HFF-Myc (cell line): Measurements from ENCODE around the gene C16orf95.

ENCODE experiments used
- DNase-seq: peaks from one replicate; pipeline ENCODE4 v3.0.0-alpha.2; 2011; ENCODE audit warnings: low read depth; ENCODE audit errors: extremely low read depth
- H3K4me3 ChIP-seq: replicated peaks from 2 replicates; pipeline ENCODE4 v1.5.1; 2011; ENCODE audit warnings: low read depth, mild to moderate bottlenecking, control low read depth, low read length
- CTCF ChIP-seq: IDR thresholded peaks from 2 replicates; pipeline ENCODE4 v1.5.1; 2012; ENCODE audit warnings: mild to moderate bottlenecking, low read depth, low read length, control low read depth; ENCODE audit errors: missing control alignments

The C16orf95 gene

DNA sequence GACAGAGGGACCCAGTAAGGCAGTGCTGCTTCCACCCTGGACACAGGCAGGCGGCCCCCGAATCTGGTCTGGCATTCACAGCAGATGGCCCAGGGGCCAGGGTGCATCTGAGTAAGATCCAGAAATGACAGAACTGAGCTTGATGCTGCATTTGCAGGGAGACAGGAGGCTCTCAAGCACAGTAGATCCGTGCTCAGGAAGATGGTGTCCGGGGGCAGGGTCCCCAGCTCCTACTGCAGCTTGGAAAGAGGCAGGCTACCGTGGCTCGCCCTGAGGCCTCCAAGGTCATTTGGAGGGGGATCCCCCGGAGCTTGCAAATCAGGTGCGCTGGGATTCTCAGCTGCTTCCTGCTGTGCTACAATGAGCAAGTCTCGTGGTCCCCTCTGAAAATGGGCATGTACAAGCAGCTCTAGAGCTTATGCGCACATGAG, 2.2 kb downstream of the C16orf95 start:
- no peak for DNase-seq
- no peak for TF ChIP-seq CTCF

DNA sequence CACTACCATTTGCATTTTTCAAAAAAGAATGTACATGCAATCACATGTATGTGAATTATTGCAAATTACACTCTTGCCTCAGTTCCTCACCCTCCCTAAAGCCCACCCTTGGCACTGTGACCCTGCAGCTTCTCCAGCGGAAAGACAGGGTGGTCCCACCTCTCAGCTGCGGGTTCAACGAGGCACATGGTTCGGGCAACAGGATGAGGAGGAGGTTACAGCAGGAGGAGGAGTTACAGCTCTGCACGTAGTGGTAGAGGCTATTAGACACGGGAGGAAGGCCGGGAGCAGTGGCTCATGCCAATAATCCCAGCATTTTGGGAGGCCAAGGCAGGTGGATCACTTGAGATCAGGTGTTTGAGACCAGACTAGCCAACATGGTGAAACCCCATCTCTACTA, 5.2 kb downstream of the C16orf95 start:
- no peak for DNase-seq
- no peak for TF ChIP-seq CTCF
- H3K4me3 ChIP-seq = no peak overlapping the region

More for the DNA sequence above, 2.2 kb downstream of the C16orf95 start:
- no peak overlapping the region for H3K4me3 ChIP-seq

DNA sequence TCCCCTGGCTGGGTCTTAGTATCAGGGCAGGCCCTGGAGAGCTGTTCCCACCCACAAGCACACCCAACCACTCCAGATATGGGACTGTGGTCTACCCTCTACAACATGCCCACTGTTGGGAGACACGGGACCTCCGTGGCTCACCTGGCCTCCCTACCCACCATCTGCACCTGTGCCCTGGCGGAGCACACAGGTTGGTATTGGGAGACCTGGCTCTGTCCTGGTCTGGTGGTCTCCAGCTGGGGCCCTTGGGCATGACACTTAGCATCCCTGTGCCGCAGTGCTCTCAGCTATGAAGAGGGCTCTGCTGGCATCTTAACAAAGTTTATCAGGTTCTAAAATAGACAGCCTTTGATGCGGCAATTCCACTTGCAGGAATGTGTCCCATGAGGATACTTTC, 5.8 kb downstream of the C16orf95 start:
- H3K4me3 ChIP-seq = no peak overlapping the region
- no peak for DNase-seq
- TF ChIP-seq CTCF = no peak

DNA sequence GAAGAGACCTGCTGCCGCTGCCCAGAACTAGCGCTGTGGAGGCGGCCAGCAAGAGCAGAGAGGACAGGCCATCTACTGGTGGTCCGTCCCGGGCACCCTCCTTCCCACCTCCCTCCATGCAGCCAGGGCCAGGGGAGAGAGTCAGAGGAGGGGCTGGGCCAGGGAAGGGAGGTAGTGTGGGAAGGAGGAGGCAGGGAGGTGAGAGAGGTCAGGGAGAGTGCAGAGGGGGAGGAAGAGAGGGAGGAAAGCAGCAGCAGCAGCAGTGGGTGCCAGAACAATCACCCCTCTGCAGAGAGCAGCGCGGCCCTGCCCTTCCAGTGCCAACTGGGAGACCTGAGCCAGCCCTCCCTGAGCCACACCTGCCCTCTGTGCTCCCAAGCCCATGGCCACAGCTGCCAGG, 6.6 kb downstream of the C16orf95 start:
- no peak for DNase-seq
- no peak for TF ChIP-seq CTCF
- no peak overlapping the region for H3K4me3 ChIP-seq

DNA sequence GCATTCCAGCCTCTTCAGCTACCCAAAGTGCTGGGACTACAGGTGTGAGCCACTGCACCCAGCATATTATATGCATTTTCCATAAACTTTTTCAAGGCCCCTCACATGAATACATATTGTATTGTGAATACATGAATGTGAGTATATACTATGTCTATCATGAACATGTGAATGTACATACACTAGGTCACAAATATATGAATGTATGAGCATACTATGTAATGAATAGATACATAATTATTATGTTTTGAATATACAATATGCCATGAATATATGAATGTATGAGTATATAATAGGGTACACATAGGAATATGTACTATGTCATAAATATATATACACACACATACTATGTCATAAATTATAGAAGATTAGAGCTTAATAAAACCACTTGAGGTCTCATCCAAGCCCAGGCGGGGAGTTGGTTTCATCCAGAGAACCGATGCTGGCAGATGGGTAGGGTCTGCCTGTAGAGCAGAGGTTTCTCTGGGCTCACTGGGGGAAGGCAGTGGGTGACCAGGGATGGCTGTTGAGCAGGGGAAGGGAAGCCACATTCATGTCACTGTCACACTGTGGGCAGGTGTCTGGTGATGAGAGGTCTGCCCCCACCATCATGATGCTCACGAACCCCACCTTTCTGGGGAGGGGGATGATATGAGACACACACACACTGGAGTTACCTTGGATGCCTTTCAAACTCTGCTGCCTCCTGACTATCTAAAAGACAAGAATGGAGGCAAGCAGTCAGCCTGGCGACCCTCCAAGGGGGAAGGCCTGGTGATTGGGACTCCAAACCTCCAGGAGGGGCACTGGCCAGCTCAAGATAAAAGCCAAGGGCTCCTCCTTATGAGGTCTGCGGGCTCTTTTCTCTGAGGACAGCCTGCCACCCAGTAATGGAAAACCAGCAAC, 7.3 kb downstream of the C16orf95 start:
- no peak for TF ChIP-seq CTCF
- no peak overlapping the region for H3K4me3 ChIP-seq
- no peak for DNase-seq

- TF ChIP-seq CTCF = no peak
- no peak overlapping the region for H3K4me3 ChIP-seq
- no peak for DNase-seq
These were observed 8.4 kb downstream of the C16orf95 start for GRCh38 chr16:87308826-87309225.
